Left lung (tissue), 10 donors: ENCODE measurements around the gene LRP10. TPM values are rescaled to one million over a fixed set of nuclear protein-coding genes. Genes with fewer than 3 reads are reported as not detected.

Experiments used
- ATAC-seq: fragments of 200-7000 bp; cut with Tn5 transposase; one replicate; pipeline ENCODE4 v1.9.1; 2020; ENCODE audit warnings: moderate library complexity
- DNase-seq, 4 donors: peaks; one replicate each; pipeline ENCODE4 v3.0.0-alpha.2; 2013 to 2020
- H3K27ac ChIP-seq, 2 donors: fragments of 200-600 bp; sonication (generic) in 1 of 2; one replicate each; pipeline versions ENCODE4 v1.5.0 to v1.8.0; 2020 to 2021
- H3K27me3 ChIP-seq, 2 donors: fragments of 200-600 bp; sonication (generic) in 1 of 2; one replicate each; pipeline versions ENCODE4 v1.5.0 to v1.8.0; 2020 to 2021
- H3K36me3 ChIP-seq, 2 donors: fragments of 200-600 bp; sonication (generic) in 1 of 2; one replicate each; pipeline versions ENCODE4 v1.5.0 to v1.8.0; 2020 to 2021
- H3K4me1 ChIP-seq, 2 donors: fragments of 200-600 bp; one replicate each; pipeline ENCODE4 v1.8.0; 2021
- H3K4me3 ChIP-seq, 2 donors: fragments of 200-600 bp; sonication (generic) in 1 of 2; one replicate each; pipeline versions ENCODE4 v1.5.0 to v1.8.0; 2020 to 2021; ENCODE audit warnings: mild to moderate bottlenecking in 1 of 2
- H3K9me3 ChIP-seq, 2 donors: fragments of 200-600 bp; sonication (generic) in 1 of 2; one replicate each; pipeline versions ENCODE4 v1.5.0 to v1.8.0; 2020 to 2021
- CTCF ChIP-seq, 2 donors: fragments of 200-600 bp; sonication (generic) in 1 of 2; IDR thresholded peaks; one replicate each; pipeline versions ENCODE4 v1.5.0 to v1.8.0; 2021; ENCODE audit warnings: antibody characterized with exemption in 2 of 2
- intact Hi-C, 2 donors: fragments of 100-400 bp; cut with DNase I; formaldehyde crosslinking; loops; one replicate each; pipeline versions ENCODE4 v1.11.2 to v1.14.2; 2022
- polyA plus RNA-seq, 6 donors: library from polyadenylated mRNA; unstranded; fragments of 120-200 nt; gene quantifications; one replicate each; pipeline ENCODE4 v1.2.1, GENCODE V29; 2013; ENCODE audit not compliant: insufficient read length in 6 of 6
- total RNA-seq, 2 donors: library from RNA; stranded (reverse); fragmentation: NEBNext Ultra II Directional; extraction: Animal tissue kit (Norgen Biotek cat#: 25700); gene quantifications; one replicate each; pipeline ENCODE4 v1.2.1, GENCODE V29; 2021
- donor health status: DM: no; HTN: yes; CAD: no.
- donor health status: DM: no; HTN: no; CAD: no.

The LRP10 gene
- total and polyA plus RNA-seq, 8 donors = 49.3 to 147 (median 58.5) TPM

GRCh38 chr14:22915886-22916521, 44.5 kb downstream of the LRP10 start:
- peak in 1 of 4 donors; percentile 50 for DNase-seq
- intact Hi-C loops = no loop called here
- Histone ChIP-seq H3K4me1 (peaks cover 15 to 60% of the 10 kb centered on the region in 2 donors), H3K27ac (peak overlapping the region in 1 of 2 donors; percentile 100), H3K9me3 (no peaks in the 10 kb centered on the region), H3K4me3 (no peak overlapping the region), H3K36me3 (peaks cover 0 to 31% of the 10 kb centered on the region in 2 donors), H3K27me3 (no peaks in the 10 kb centered on the region)
- TF ChIP-seq CTCF (IDR thresholded peaks at IDR 0.05) = no peak
- peak; percentile 1 for ATAC-seq

- intact Hi-C loops = no loop called here
- Histone ChIP-seq H3K27ac (peak within 1 kb of the TSS; percentile 98 to 100), H3K9me3 (no peaks in the 10 kb centered on the region), H3K4me3 (peak within 1 kb of the TSS; percentile 50 to 70), H3K36me3 (peaks cover 0 to 39% of the 10 kb centered on the region in 2 donors), H3K27me3 (no peaks in the 10 kb centered on the region), H3K4me1 (peaks cover 15 to 52% of the 10 kb centered on the region in 2 donors)
- no peak for TF ChIP-seq CTCF (IDR thresholded peaks at IDR 0.05)
- peak; percentile 95 for ATAC-seq
- DNase-seq = peak; percentile 97 to 100 (median 100)
Observed at GRCh38 chr14:22918804-22919600, 47.5 kb downstream of the LRP10 start, which contains the start of gene RBM23. TSS of gene RBM23 (minus strand) at chr14:22919149.

GRCh38 chr14:22919601-22919921, 48.0 kb downstream of the LRP10 start:
- peaks cover 0 to 44% of the 10 kb centered on the region in 2 donors for H3K36me3 ChIP-seq
- H3K9me3 ChIP-seq = no peaks in the 10 kb centered on the region
- H3K4me3 ChIP-seq = peak overlapping the region in 1 of 2 donors; percentile 70
- intact Hi-C loops = no loop called here
- peak overlapping the region; percentile 76 to 100 for H3K27ac ChIP-seq
- DNase-seq (no peak), ATAC-seq (no peak)
- H3K4me1 ChIP-seq = peaks cover 15 to 46% of the 10 kb centered on the region in 2 donors
- no peaks in the 10 kb centered on the region for H3K27me3 ChIP-seq
- TF ChIP-seq CTCF (IDR thresholded peaks at IDR 0.05) = no peak

GRCh38 chr14:22920697-22921096, 49.2 kb downstream of the LRP10 start:
- DNase-seq (no peak), ATAC-seq (no peak)
- H3K4me1 ChIP-seq = peaks cover 13 to 35% of the 10 kb centered on the region in 2 donors
- intact Hi-C loops = no loop called here
- H3K27ac ChIP-seq = no peak overlapping the region
- H3K36me3 ChIP-seq = peaks cover 0 to 55% of the 10 kb centered on the region in 2 donors
- no peak overlapping the region for H3K4me3 ChIP-seq
- H3K27me3 ChIP-seq = no peaks in the 10 kb centered on the region
- H3K9me3 ChIP-seq = no peaks in the 10 kb centered on the region
- no peak for TF ChIP-seq CTCF (IDR thresholded peaks at IDR 0.05)

- H3K9me3 ChIP-seq = no peaks in the 10 kb centered on the region
- no peaks in the 10 kb centered on the region for H3K27me3 ChIP-seq
- no peak for TF ChIP-seq CTCF (IDR thresholded peaks at IDR 0.05)
- peaks cover 7 to 31% of the 10 kb centered on the region in 2 donors for H3K4me1 ChIP-seq
- no peak for ATAC-seq
- no peak for DNase-seq
- intact Hi-C loops = no loop called here
- no peak overlapping the region for H3K27ac ChIP-seq
- no peak overlapping the region for H3K4me3 ChIP-seq
- H3K36me3 ChIP-seq = peaks cover 0 to 65% of the 10 kb centered on the region in 2 donors
Observed at GRCh38 chr14:22922294-22922693, 50.8 kb downstream of the LRP10 start.
